GM12801 (cell line): ENCODE results near the gene REPS1.

Experiments
- TF ChIP-seq, protein P1 (sequence below): IDR thresholded peaks from one replicate; pipeline ENCODE4 v1.5.1; 2011; ENCODE audit warnings: control low read depth; ENCODE audit not compliant: insufficient read length; ENCODE audit errors: extremely low read depth

Gene REPS1

GRCh38 chr6:138944412-138944811 lies 43.6 kb downstream of the REPS1 start:
- TF ChIP-seq, protein P1, sequence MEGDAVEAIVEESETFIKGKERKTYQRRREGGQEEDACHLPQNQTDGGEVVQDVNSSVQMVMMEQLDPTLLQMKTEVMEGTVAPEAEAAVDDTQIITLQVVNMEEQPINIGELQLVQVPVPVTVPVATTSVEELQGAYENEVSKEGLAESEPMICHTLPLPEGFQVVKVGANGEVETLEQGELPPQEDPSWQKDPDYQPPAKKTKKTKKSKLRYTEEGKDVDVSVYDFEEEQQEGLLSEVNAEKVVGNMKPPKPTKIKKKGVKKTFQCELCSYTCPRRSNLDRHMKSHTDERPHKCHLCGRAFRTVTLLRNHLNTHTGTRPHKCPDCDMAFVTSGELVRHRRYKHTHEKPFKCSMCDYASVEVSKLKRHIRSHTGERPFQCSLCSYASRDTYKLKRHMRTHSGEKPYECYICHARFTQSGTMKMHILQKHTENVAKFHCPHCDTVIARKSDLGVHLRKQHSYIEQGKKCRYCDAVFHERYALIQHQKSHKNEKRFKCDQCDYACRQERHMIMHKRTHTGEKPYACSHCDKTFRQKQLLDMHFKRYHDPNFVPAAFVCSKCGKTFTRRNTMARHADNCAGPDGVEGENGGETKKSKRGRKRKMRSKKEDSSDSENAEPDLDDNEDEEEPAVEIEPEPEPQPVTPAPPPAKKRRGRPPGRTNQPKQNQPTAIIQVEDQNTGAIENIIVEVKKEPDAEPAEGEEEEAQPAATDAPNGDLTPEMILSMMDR, result no peak

GRCh38 chr6:138943089-138943625 lies 44.9 kb downstream of the REPS1 start:
- TF ChIP-seq, protein P1, result no peak

- TF ChIP-seq, protein P1, result no peak
Observed at GRCh38 chr6:138931660-138932059, 56.4 kb downstream of the REPS1 start.

DNA sequence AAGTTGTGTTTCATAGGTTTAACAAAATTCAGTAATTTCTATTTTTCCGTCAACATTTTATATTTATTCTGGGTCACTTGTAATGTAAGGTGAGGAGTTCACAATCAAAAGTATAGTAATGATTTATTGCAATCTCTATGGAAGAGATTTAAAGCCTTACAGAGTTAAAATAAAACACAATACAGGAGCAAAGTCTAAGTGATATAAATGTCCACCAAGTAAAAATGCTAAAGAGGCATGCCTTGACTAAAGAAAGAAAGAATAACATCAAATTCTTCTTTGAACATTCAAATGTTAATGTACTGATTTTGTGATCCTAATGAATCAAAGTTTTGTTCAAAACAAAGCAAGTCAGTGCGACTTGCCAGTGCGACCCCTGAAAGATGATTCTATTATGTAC lies 61.5 kb downstream of the REPS1 start:
- TF ChIP-seq, protein P1, result no peak

- TF ChIP-seq, protein P1, result no peak
Observed at GRCh38 chr6:138925806-138926205, 62.2 kb downstream of the REPS1 start.

DNA sequence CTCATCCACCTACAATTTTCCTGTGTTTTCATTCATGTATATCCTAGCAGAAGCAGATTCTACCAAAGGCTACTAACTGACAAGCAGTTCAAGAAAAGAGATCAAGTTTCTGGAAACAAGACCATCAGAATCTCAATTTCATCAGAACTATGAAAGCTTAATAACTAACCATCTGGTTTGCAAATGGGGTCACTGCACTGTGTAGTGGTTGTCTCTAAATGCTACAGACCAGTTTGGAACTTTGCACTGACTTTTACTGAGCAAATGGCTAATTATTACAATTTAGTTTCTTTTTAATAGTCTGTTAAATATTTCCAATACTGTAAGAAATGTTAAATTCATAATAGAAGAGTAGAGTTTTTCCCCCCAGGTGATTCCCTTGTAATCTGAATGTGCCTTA lies 64.5 kb downstream of the REPS1 start:
- TF ChIP-seq, protein P1, result no peak

DNA sequence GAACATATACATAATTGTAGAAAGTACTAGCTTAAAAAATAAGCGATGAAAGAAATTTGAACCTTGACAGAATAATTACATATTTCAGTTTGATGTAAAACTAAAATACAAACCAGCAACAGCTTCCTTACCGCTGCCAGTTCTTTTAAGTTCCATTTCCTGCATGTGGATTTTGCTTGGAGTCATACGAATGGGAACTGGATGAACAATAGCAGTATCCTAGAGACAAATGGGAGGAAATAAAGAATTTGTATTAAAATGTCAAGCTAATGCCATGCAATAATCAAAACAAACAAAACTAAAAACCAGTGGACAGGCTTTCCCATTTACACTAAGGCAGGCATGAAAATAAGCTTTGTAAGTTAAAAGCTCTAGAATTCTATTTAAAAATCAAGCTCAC lies 67.1 kb downstream of the REPS1 start:
- TF ChIP-seq, protein P1, result no peak
